Measurements from ENCODE around the gene MDGA2. TPM values are rescaled to one million over a fixed set of nuclear protein-coding genes. Genes with fewer than 3 reads are reported as not detected.

The MDGA2 gene
- total RNA-seq, 1 donor from 2014 or later = 8.7 TPM

- Mint-ChIP-seq H3K36me3 (ENCODE audit: low read depth) (peaks cover 2% of the 10 kb centered on the region), H3K4me3 (no peak overlapping the region), H3K27ac (ENCODE audit: unreplicated experiment) (peak overlapping the region; percentile 17), H3K4me1 (peaks cover 42% of the 10 kb centered on the region), H3K27me3 (ENCODE audit: low read depth) (no peaks in the 10 kb centered on the region), H3K9me3 (peaks cover 6% of the 10 kb centered on the region)
- no peak for DNase-seq (ENCODE audit: low read depth, low spot score)
- no peak for TF ChIP-seq CTCF (conservative IDR thresholded peaks at IDR 0.05)
These were observed 167.5 kb downstream of the MDGA2 start for GRCh38 chr14:47507861-47508260.

- no peak overlapping the region for H3K27ac Mint-ChIP-seq (ENCODE audit: unreplicated experiment)
- no peak for DNase-seq (ENCODE audit: low read depth, low spot score)
These were observed 175.0 kb downstream of the MDGA2 start for GRCh38 chr14:47500369-47500768.

GRCh38 chr14:47490766-47491165 lies 184.6 kb downstream of the MDGA2 start:
- Mint-ChIP-seq H3K4me1 (no peaks in the 10 kb centered on the region), H3K9me3 (peaks cover 19% of the 10 kb centered on the region), H3K27me3 (ENCODE audit: low read depth) (no peaks in the 10 kb centered on the region), H3K36me3 (ENCODE audit: low read depth) (peaks cover 10% of the 10 kb centered on the region), H3K27ac (ENCODE audit: unreplicated experiment) (no peak overlapping the region), H3K4me3 (no peak overlapping the region)
- TF ChIP-seq CTCF (conservative IDR thresholded peaks at IDR 0.05) = no peak
- no peak for DNase-seq (ENCODE audit: low read depth, low spot score)

More at GRCh38 chr14:47500369-47500768, 175.0 kb downstream of the MDGA2 start:
- Mint-ChIP-seq H3K9me3 (peaks cover 3% of the 10 kb centered on the region), H3K36me3 (ENCODE audit: low read depth) (peaks cover 4% of the 10 kb centered on the region), H3K4me1 (no peaks in the 10 kb centered on the region), H3K27me3 (ENCODE audit: low read depth) (no peaks in the 10 kb centered on the region), H3K4me3 (no peak overlapping the region)
- no peak for TF ChIP-seq CTCF (conservative IDR thresholded peaks at IDR 0.05)

- Mint-ChIP-seq H3K27me3 (ENCODE audit: low read depth) (no peaks in the 10 kb centered on the region), H3K4me1 (no peaks in the 10 kb centered on the region), H3K27ac (ENCODE audit: unreplicated experiment) (no peak overlapping the region), H3K4me3 (no peak overlapping the region), H3K36me3 (ENCODE audit: low read depth) (peaks cover 8% of the 10 kb centered on the region), H3K9me3 (peaks cover 16% of the 10 kb centered on the region)
- no peak for TF ChIP-seq CTCF (conservative IDR thresholded peaks at IDR 0.05)
- DNase-seq (ENCODE audit: low read depth, low spot score) = no peak
These were observed 185.1 kb downstream of the MDGA2 start for GRCh38 chr14:47490353-47490752.

GRCh38 chr14:47485421-47485820 lies 190.0 kb downstream of the MDGA2 start:
- Mint-ChIP-seq H3K36me3 (ENCODE audit: low read depth) (peaks cover 13% of the 10 kb centered on the region), H3K27ac (ENCODE audit: unreplicated experiment) (no peak overlapping the region), H3K27me3 (ENCODE audit: low read depth) (no peaks in the 10 kb centered on the region), H3K9me3 (peaks cover 15% of the 10 kb centered on the region), H3K4me1 (no peaks in the 10 kb centered on the region), H3K4me3 (no peak overlapping the region)
- no peak for TF ChIP-seq CTCF (conservative IDR thresholded peaks at IDR 0.05)
- no peak for DNase-seq (ENCODE audit: low read depth, low spot score)

GRCh38 chr14:47483449-47483848 lies 192.0 kb downstream of the MDGA2 start:
- Mint-ChIP-seq H3K4me3 (no peak overlapping the region), H3K27me3 (ENCODE audit: low read depth) (no peaks in the 10 kb centered on the region), H3K9me3 (peaks cover 15% of the 10 kb centered on the region), H3K36me3 (ENCODE audit: low read depth) (peaks cover 13% of the 10 kb centered on the region), H3K4me1 (no peaks in the 10 kb centered on the region), H3K27ac (ENCODE audit: unreplicated experiment) (no peak overlapping the region)
- no peak for DNase-seq (ENCODE audit: low read depth, low spot score)
- TF ChIP-seq CTCF (conservative IDR thresholded peaks at IDR 0.05) = no peak
